Measurements from ENCODE around the gene GRB10. TPM values are rescaled to one million over a fixed set of nuclear protein-coding genes. Genes with fewer than 3 reads are reported as not detected.
"Not testable (repeated sequence)": the region's sequence is repeated elsewhere in the genome, so short reads cannot be mapped to it uniquely, and the experiment has no call there.

Gene GRB10
- total RNA-seq, 3 donors from 2014 or later = 56.8 to 71.1 (median 61.2) TPM

- DNase-seq (ENCODE audit: low spot score in 2 of 2) = no peak
- TF ChIP-seq POLR2A (IDR thresholded peaks at IDR 0.05) (no peak), CTCF (IDR thresholded peaks at IDR 0.05) (no peak), POLR2AphosphoS5 (IDR thresholded peaks at IDR 0.05) (no peak)
- no peaks in the 10 kb centered on the region for H3K4me1 ChIP-seq
- no peaks in the 10 kb centered on the region for H3K27me3 ChIP-seq
- H3K36me3 ChIP-seq = no peaks in the 10 kb centered on the region
- no peak overlapping the region for H3K27ac ChIP-seq
- H3K9me3 ChIP-seq = no peaks in the 10 kb centered on the region
- no peak overlapping the region for H3K4me3 ChIP-seq
- intact Hi-C loops (cut with DNase I; ENCODE audit: low total_unique reads) = no loop called here
Observed at GRCh38 chr7:50738932-50739331, 43.8 kb downstream of the GRB10 start.

GRCh38 chr7:50735836-50736235, 46.9 kb downstream of the GRB10 start:
- H3K4me1 ChIP-seq; H3K27ac ChIP-seq; DNase-seq (ENCODE audit: low spot score in 2 of 2); H3K36me3 ChIP-seq; H3K27me3 ChIP-seq; intact Hi-C loops (cut with DNase I; ENCODE audit: low total_unique reads); H3K9me3 ChIP-seq; H3K4me3 ChIP-seq: not testable (repeated sequence)

GRCh38 chr7:50735333-50735732, 47.4 kb downstream of the GRB10 start:
- intact Hi-C loops (cut with DNase I; ENCODE audit: low total_unique reads) = no loop called here
- TF ChIP-seq POLR2A (IDR thresholded peaks at IDR 0.05) = no peak
- TF ChIP-seq POLR2AphosphoS5 (IDR thresholded peaks at IDR 0.05) = no peak
- TF ChIP-seq CTCF (IDR thresholded peaks at IDR 0.05) = no peak

GRCh38 chr7:50734246-50734645, 48.5 kb downstream of the GRB10 start:
- TF ChIP-seq CTCF (IDR thresholded peaks at IDR 0.05) = no peak
- no peak for TF ChIP-seq POLR2AphosphoS5 (IDR thresholded peaks at IDR 0.05)
- TF ChIP-seq POLR2A (IDR thresholded peaks at IDR 0.05) = no peak
- H3K4me1 ChIP-seq = no peaks in the 10 kb centered on the region
- no peak overlapping the region for H3K27ac ChIP-seq
- DNase-seq (ENCODE audit: low spot score in 2 of 2) = no peak
- H3K9me3 ChIP-seq = no peaks in the 10 kb centered on the region
- H3K36me3 ChIP-seq = no peaks in the 10 kb centered on the region
- H3K4me3 ChIP-seq = no peak overlapping the region
- intact Hi-C loops (cut with DNase I; ENCODE audit: low total_unique reads) = no loop called here
- H3K27me3 ChIP-seq = no peaks in the 10 kb centered on the region

More at GRCh38 chr7:50735333-50735732, 47.4 kb downstream of the GRB10 start:
- H3K9me3 ChIP-seq = no peaks in the 10 kb centered on the region
- no peak overlapping the region for H3K4me3 ChIP-seq
- H3K4me1 ChIP-seq = no peaks in the 10 kb centered on the region
- H3K27ac ChIP-seq = no peak overlapping the region
- H3K36me3 ChIP-seq = no peaks in the 10 kb centered on the region
- H3K27me3 ChIP-seq = no peaks in the 10 kb centered on the region
- no peak for DNase-seq (ENCODE audit: low spot score in 2 of 2)

GRCh38 chr7:50733552-50733951, 49.1 kb downstream of the GRB10 start:
- no peaks in the 10 kb centered on the region for H3K9me3 ChIP-seq
- intact Hi-C loops (cut with DNase I; ENCODE audit: low total_unique reads) = no loop called here
- TF ChIP-seq POLR2A (IDR thresholded peaks at IDR 0.05) (no peak), CTCF (IDR thresholded peaks at IDR 0.05) (no peak), POLR2AphosphoS5 (IDR thresholded peaks at IDR 0.05) (no peak)
- no peaks in the 10 kb centered on the region for H3K27me3 ChIP-seq
- H3K4me3 ChIP-seq = no peak overlapping the region
- DNase-seq (ENCODE audit: low spot score in 2 of 2) = no peak
- peak overlapping the region; percentile 26 to 56 for H3K27ac ChIP-seq
- no peaks in the 10 kb centered on the region for H3K4me1 ChIP-seq
- no peaks in the 10 kb centered on the region for H3K36me3 ChIP-seq

All from breast epithelium (tissue), 4 donors.